A673 (cell line): Measurements from ENCODE around the gene CMIP. TPM values are rescaled to one million over a fixed set of nuclear protein-coding genes. Genes with fewer than 3 reads are reported as not detected.
A peak's percentile ranks its signal among the peaks of the same experiment; 100 is the strongest.

ENCODE experiments used
- BruUV-seq: library from RNA; stranded (reverse); fragments of 400-500 nt; replicated peaks from 2 replicates; lab custom pipeline; 2021; lab: Mats Ljungman, UMichigan
- CTCF ChIA-PET: fragments of 300-600 bp; sonication (Branson Sonifier 250); formaldehyde crosslinking; loops from one replicate; lab custom pipeline; 2022; ENCODE audit warnings: antibody characterized with exemption; lab: Charles Lee
- POLR2A ChIA-PET: fragments of 300-600 bp; sonication (Branson Sonifier 250); formaldehyde crosslinking; loops from one replicate; lab custom pipeline; 2022; ENCODE audit warnings: antibody characterized with exemption; ENCODE audit not compliant: low non-redundant PET; lab: Charles Lee
- DNase-seq: peaks from one replicate; pipeline ENCODE4 v3.0.0-alpha.2; 2015; ENCODE audit warnings: low spot score
- H3K27ac ChIP-seq: fragments of 200-600 bp; sonication (generic); 2 replicates; pipeline ENCODE4 v1.5.1; 2016; ENCODE audit warnings: mixed run types, low read depth, mild to moderate bottlenecking, mixed read lengths, antibody characterized with exemption, low read length; ENCODE audit not compliant: poor library complexity, severe bottlenecking
- H3K27me3 ChIP-seq: fragments of 200-600 bp; sonication (generic); replicated peaks from 2 replicates; pipeline ENCODE4 v1.6.1; 2017; ENCODE audit warnings: mixed run types, low read depth, mild to moderate bottlenecking, mixed read lengths, antibody characterized with exemption, low read length; ENCODE audit not compliant: insufficient read depth, poor library complexity
- H3K36me3 ChIP-seq: fragments of 200-600 bp; sonication (generic); 2 replicates; pipeline ENCODE4 v1.6.1; 2016; ENCODE audit warnings: mixed run types, mild to moderate bottlenecking, mixed read lengths, antibody characterized with exemption, low read length; ENCODE audit not compliant: insufficient read depth, poor library complexity, severe bottlenecking
- H3K4me1 ChIP-seq: fragments of 200-600 bp; sonication (generic); 2 replicates; pipeline ENCODE4 v1.6.1; 2017; ENCODE audit warnings: mixed run types, mild to moderate bottlenecking, mixed read lengths, antibody characterized with exemption, low read length; ENCODE audit not compliant: insufficient read depth, poor library complexity, severe bottlenecking
- H3K4me3 ChIP-seq: fragments of 200-600 bp; sonication (generic); 2 replicates; pipeline ENCODE4 v1.5.1; 2016; ENCODE audit warnings: low read depth, mixed run types, mild to moderate bottlenecking, mixed read lengths, low read length; ENCODE audit not compliant: poor library complexity, severe bottlenecking
- H3K9me3 ChIP-seq: fragments of 200-600 bp; sonication (generic); 2 replicates; pipeline ENCODE4 v1.6.1; 2016; ENCODE audit warnings: mixed run types, low read depth, mild to moderate bottlenecking, mixed read lengths, antibody characterized with exemption, low read length; ENCODE audit not compliant: poor library complexity, severe bottlenecking
- CTCF ChIP-seq: fragments of 300-800, 200-600 bp; sonication (generic); conservative IDR thresholded peaks from 2 replicates; pipeline ENCODE4 v1.5.1; 2017; ENCODE audit warnings: low read depth, mild to moderate bottlenecking, antibody characterized with exemption, low read length, moderate library complexity, mixed read lengths
- EZH2 ChIP-seq: fragments of 200-600 bp; sonication (generic); IDR thresholded peaks from 2 replicates; pipeline ENCODE4 v1.6.1; 2017; ENCODE audit warnings: borderline replicate concordance, low read depth, mild to moderate bottlenecking, mixed read lengths, antibody characterized with exemption, low read length; ENCODE audit not compliant: poor library complexity, severe bottlenecking
- intact Hi-C: fragments of 100-400 bp; cut with micrococcal nuclease; formaldehyde crosslinking; loops from one replicate; pipeline ENCODE4 v1.10.0; 2022; ENCODE audit not compliant: unreplicated experiment
- total RNA-seq: library from RNA; stranded (reverse); gene quantifications from 2 replicates; pipeline ENCODE4 v1.2.3, GENCODE V29; 2021

The CMIP gene
- total RNA-seq, 1 experiment from 2014 or later, result 25.5 TPM

GRCh38 chr16:81550432-81550808 is 105.8 kb downstream of the CMIP start:
- H3K4me3 ChIP-seq, result no peak overlapping the region
- intact Hi-C loops, result no loop called here
- no peaks in the 10 kb centered on the region for H3K36me3 ChIP-seq
- no peaks in the 10 kb centered on the region for H3K27me3 ChIP-seq
- ChIA-PET POLR2A (no interaction called here), CTCF (no interaction called here)
- BruUV-seq, result no TSS peak
- no peak overlapping the region for H3K27ac ChIP-seq
- TF ChIP-seq CTCF, result no peak
- no peaks in the 10 kb centered on the region for H3K4me1 ChIP-seq
- no peaks in the 10 kb centered on the region for H3K9me3 ChIP-seq
- DNase-seq, result no peak

- H3K27ac ChIP-seq, result no peak overlapping the region
- no TSS peak for BruUV-seq
Measured at GRCh38 chr16:81551151-81551808, 106.7 kb downstream of the CMIP start.

GRCh38 chr16:81551821-81552304 is 107.3 kb downstream of the CMIP start:
- Histone ChIP-seq H3K9me3 (no peaks in the 10 kb centered on the region), H3K4me1 (no peaks in the 10 kb centered on the region), H3K27me3 (no peaks in the 10 kb centered on the region), H3K27ac (no peak overlapping the region), H3K4me3 (no peak overlapping the region), H3K36me3 (no peaks in the 10 kb centered on the region)
- no TSS peak for BruUV-seq
- no peak for DNase-seq
- intact Hi-C loops, result no loop called here
- ChIA-PET CTCF (no interaction called here), POLR2A (no interaction called here)
- no peak for TF ChIP-seq EZH2
- no peak for TF ChIP-seq CTCF

More at GRCh38 chr16:81551151-81551808, 106.7 kb downstream of the CMIP start:
- no peaks in the 10 kb centered on the region for H3K36me3 ChIP-seq
- ChIA-PET POLR2A (no interaction called here), CTCF (no interaction called here)
- intact Hi-C loops, result no loop called here
- no peaks in the 10 kb centered on the region for H3K4me1 ChIP-seq
- no peaks in the 10 kb centered on the region for H3K27me3 ChIP-seq
- TF ChIP-seq EZH2 (no peak), CTCF (no peak)
- no peak overlapping the region for H3K4me3 ChIP-seq
- no peaks in the 10 kb centered on the region for H3K9me3 ChIP-seq
- peak; percentile 21 for DNase-seq
